B cell (primary cell): ENCODE data around the gene RPS28.

ENCODE experiments used
- CTCF ChIP-seq: fragments of 200-600 bp; IDR thresholded peaks from one replicate; pipeline ENCODE4 v1.8.0; 2022; ENCODE audit warnings: antibody characterized with exemption, mild to moderate bottlenecking
- EZH2 ChIP-seq: IDR thresholded peaks from 2 replicates; pipeline ENCODE4 v1.6.1; 2012; ENCODE audit warnings: borderline replicate concordance, low read depth, mild to moderate bottlenecking, moderate library complexity, low read length; ENCODE audit not compliant: insufficient read depth, poor library complexity, severe bottlenecking

- TF ChIP-seq CTCF (no peak), EZH2 (no peak)
Measured at GRCh38 chr19:8370176-8371010, 49.1 kb downstream of the RPS28 start.
